CD4-positive, alpha-beta T cell treated with Interleukin-6 at 100 ng/mL for 8 hours (primary cell): ENCODE measurements around the gene EHD3.
"Not testable (repeated sequence)": the region's sequence is repeated elsewhere in the genome, so short reads cannot be mapped to it uniquely, and the experiment has no call there.

Experiments used
- DNase-seq: peaks from one replicate; pipeline ENCODE4 v3.0.0-alpha.2; 2020; ENCODE audit warnings: mixed read lengths, low spot score

The EHD3 gene

DNA sequence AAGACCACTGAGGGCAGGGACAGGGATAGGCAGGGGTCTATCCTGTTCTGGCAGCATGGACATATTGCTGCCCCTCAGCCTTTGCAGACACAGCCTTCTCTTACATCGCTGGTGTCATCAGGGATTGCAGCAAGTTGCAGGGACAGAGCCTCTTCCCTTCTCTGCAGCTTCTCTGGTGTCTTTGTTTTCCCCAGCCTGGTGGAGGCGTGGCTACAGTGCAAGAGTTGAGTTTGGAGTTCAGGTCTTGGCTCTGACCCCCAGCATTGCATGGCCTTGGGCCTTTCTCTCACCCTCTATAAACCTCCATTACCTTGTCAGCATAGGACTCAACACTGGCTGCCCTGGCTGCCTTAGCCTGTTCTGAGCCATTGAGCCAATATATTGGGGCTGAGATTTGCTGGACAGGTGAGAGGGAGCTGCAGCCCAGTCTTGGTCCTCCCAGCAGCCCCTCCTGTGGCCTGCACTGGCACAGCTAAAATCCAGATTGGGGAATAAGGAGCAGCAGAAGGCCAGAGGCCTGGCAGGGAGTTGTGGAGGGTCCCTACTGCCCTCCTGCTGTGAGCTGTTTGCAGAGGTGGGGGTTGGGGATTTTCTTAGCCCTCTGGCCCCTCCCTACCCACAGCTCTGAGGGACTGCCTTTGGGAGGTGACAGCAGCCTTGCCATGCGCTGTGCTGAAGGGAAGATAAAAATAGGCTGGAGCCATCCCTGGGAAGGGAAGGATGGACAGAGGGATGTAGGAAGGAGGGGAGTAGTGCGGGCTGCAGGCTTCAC, 22.8 kb downstream of the EHD3 start:
- no peak for DNase-seq

GRCh38 chr2:31258351-31258750, 24.4 kb downstream of the EHD3 start:
- no peak for DNase-seq

DNA sequence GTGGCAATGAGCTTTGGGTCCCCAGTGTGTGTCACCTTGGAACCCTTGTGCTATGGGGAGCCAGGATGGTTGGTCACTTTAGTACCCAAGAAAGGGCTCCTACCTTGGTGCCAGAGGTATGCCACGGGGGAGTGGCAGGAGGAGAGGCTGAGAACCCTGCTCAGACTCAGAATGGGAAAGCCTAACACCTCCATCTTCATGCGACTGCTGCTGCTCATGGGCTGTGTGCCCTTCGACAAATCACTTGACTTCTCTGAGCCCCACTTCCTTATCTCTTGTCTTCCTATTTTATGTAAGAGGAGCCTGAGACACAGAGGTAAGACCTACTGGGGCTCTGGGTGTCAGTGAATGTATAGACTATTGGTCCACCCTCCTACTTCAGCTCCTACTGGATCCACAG, 25.1 kb downstream of the EHD3 start:
- DNase-seq: no peak

- DNase-seq: no peak
These were observed 26.9 kb downstream of the EHD3 start for GRCh38 chr2:31260870-31261269.

DNA sequence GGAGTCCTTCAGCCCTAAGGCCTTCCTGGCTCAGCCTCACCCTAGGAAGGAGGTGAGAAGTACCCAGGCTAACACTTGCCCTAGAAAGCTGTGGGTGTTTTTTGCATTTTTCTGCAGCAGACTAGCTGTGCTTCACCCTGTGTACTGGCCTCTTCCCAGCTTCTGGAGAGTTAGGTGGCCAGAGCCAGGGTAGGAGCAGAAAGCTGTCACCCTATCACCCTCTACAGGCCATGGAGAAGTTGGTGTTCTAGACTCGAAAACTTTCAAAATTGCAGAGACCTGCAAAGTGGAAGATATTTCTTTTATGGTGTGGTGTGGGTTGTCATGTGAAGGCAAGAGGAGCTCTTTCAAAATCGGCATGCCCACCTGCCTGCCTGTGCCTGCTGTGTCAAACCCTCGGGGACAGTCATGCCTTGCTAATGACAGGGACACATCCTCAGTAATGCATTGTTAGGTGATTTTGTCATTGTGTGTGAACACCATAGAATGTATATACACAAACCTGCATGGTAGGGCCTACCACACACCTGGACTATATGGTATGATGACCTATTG, 29.8 kb downstream of the EHD3 start:
- no peak for DNase-seq

DNA sequence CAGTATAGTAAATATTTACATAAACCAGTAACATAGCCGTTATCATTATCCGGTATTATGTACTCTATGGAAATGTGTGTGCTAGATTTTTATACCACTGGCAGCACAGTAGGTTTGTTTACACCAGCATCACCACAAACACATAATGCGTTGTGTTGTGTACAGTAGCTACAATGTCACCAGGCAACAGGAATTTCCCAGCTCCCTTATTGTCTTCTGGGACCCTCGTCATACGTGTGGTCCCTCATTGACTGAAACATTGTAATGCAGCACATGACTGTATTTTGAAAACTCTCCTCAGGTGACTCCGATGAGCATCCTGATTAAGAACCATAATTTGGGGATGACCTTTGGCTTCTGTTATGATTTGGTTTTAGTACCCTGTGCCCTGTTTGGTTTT, 31.3 kb downstream of the EHD3 start:
- no peak for DNase-seq

GRCh38 chr2:31266804-31267203, 32.9 kb downstream of the EHD3 start:
- DNase-seq: no peak

- DNase-seq: no peak
These were observed 33.6 kb downstream of the EHD3 start for GRCh38 chr2:31267437-31268120.

- no peak for DNase-seq
These were observed 34.4 kb downstream of the EHD3 start for GRCh38 chr2:31268344-31268743.

DNA sequence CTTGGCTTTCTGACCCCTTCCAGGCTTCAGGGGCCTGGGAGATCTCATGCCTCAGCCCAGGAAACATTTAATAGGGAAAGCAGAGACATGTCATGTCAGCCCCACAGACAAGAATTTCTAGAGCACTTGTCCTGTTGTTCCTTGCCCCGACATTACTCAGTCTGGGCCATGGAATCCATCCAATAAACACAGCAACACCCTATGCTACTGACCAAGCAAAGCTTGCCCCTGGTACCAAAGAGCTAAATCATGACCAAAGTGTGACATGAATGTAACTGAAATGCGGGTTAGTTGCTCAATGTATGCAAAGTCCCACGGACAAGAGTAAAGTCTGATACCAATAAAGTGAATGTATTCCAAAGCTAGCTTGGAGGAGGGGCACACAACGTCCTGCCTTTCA, 35.1 kb downstream of the EHD3 start:
- DNase-seq: no peak

DNA sequence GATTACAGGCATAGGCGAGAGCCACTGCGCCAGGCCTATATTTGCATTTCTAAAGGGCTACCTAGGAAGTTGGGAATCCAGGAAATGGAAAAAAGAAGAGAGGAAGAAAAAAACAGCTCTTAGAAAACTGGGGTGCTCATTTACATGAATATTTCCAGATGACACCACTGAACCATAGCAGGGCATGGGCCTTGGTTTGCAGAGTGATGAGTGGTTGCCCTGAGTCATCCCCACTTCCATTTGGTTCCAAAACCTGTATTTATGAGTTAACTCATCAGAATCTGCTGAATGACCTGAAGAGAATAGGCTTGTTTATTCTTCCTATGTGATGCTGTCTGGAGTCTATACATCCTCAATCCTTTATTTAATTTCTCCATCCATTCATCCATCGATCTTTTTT, 36.2 kb downstream of the EHD3 start:
- DNase-seq: no peak

- DNase-seq: no peak
These were observed 36.9 kb downstream of the EHD3 start for GRCh38 chr2:31270822-31271231.

- DNase-seq: no peak
These were observed 37.9 kb downstream of the EHD3 start for GRCh38 chr2:31271851-31272267.

DNA sequence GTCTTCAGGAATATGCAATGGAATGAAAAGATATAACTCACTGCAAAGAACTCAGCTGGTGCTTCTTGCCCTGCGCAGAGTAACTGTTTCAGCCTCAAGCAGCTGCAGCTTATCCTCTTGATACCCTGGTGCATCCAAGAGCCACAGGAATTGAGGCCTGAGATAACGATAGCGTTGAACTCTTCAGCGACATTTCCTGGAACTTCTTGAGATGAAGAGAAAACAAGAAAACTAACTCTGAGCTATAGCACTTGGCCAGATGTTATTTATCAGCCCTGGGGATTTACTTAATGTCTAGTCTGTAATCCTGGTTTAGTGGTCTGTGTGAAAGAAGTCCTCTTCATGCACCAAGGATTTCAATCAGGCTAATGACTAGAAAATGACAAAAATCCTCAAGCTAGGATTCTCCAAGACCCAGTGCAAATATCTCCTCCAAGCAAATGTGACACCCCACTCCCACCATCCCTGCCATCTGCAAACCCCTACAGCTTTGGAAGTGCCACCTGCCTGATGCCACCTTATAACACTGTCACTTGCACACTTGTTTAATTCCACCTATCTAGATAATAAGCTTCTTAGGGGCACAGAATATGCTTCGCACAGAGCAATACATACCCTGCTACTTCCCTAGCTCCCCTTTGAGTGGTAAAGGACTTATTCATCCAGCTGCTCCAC, 40.6 kb downstream of the EHD3 start:
- no peak for DNase-seq

DNA sequence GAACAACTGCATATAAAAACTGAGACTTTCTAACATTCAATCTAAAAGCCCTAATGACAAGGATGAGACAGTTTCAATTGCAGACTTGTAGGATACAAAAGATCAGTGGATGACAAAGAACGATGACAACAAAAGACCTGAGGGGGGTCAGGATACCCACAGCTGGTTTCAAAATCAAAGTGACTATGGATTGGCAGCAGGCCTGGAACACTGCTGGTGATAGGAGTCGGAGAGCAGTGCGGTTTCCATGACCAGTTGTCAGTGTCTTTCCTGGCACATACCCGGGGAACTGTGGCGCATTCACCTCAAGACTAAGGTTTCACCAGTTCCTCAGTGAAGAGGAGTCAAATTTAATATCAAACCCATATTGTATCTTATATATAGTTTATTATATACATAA, 42.0 kb downstream of the EHD3 start:
- DNase-seq: no peak

DNA sequence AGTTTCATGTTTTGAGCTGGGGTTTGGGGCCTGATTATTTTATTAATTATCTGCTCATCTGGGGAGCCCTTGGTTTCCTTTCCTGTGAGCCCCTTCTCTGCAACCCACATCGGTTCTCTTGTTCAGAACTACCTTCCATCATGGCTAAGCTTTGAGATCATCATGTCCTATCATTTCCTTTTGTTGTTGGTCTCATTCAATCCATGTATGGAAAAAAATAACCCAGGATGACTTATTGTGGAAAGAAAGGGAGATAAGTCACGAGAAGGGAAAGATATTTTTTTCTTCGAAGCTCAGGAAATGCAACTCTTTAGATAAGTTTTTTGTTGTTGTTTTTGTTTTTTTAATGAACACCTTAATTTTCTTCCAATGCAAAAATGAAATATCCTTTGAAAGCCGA, 43.7 kb downstream of the EHD3 start:
- DNase-seq: no peak

GRCh38 chr2:31282634-31283033, 48.7 kb downstream of the EHD3 start:
- DNase-seq: no peak

DNA sequence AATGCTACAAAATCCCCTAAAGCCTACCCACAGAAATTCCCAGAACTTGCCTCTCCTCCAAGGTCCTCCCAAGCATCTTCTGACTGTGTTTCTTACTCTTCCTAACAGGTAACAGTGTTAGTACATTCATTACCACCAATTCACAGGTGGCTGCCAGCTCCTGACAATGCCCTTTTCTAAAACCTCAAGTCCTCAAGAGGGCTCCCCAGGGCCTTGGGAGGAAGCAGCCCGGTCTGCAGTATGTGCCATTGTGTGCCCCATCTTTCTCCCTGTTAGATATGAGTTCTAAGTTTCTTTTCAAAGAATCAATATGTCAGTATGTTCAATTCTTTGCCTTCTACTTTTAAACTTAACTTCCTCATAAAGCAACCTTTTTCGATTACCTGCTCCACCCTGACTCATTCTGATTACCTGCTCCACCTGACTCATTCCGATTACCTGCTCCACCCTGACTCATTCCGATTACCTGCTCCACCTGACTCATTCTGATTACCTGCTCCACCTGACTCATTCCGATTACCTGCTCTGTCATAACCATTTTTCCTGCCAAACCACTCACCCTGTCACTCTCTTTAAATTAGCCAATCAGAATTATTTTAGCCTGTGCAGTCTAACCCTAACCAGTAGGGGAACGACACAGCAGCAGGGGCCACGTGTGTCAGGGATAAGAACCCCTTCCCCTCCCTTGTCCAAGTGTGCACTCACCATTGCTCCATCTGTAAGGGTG, 49.4 kb downstream of the EHD3 start:
- not testable (repeated sequence) for DNase-seq

DNA sequence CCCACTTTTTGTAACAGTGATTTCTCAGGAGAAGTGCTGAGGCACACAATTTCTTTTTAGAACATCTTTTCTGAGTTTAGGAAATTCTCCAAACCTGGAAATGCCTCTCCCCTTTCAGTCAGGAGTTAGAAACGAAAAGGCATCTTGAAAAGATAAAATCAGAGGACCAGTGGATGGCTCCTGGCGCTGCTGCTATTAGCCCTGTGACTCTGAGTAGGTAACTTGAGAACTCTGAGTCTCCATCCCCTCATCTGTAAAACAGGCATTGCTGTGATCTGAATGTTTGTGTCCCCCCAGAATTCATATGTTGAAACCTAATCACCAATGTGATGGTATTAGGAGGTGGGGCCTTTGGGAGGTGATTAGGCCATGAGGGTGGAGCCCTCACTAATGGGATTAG, 50.2 kb downstream of the EHD3 start:
- no peak for DNase-seq

DNA sequence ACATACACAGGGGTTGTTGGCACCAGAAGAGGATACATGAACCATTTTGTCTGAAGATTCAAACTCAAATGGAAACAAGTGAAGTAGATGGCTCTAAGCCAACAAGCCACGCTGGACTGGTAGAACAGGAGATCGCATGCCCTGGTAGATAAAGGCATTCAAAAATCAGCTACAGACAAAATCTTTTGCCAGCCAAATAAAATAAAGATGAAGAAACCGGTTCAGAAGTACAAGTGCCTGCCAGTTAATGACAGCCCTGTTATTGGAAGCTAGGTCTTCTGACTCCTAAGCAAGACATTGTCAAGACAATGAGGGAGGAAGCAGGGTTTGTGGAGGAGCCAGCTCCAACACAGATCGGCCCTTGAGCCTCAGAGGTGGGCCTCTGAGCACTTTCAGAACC, 52.3 kb downstream of the EHD3 start:
- no peak for DNase-seq

- no peak for DNase-seq
These were observed 53.1 kb downstream of the EHD3 start for GRCh38 chr2:31286961-31287550.

DNA sequence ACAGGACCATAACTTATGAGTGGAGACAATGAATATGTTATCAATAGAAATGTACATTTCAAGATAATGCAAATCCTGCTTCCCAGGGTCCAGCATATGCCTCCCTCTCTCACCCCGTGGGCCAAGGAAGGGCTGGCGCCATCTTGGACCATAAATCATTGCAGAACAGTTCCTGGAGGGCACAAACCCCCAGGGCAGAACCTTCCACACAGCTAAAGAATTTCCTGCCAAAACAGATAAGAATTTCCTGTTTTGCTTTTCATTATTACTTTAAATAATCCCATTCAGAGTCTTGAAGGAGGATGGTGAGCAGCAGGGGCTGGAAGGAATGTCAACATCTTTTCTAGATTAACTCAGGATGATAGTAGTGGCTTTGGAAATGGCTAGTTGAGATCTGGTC, 53.7 kb downstream of the EHD3 start:
- DNase-seq: no peak
